Chondrocyte (in vitro differentiated cells): ENCODE measurements around the gene MRTFB. TPM values are rescaled to one million over a fixed set of nuclear protein-coding genes. Genes with fewer than 3 reads are reported as not detected.

ENCODE experiments used
- DNase-seq: peaks from one replicate; pipeline ENCODE4 v3.0.0; 2021; ENCODE audit warnings: mixed read lengths, low spot score
- H3K27ac Mint-ChIP-seq: one replicate; pipeline ENCODE4 v1.8.0; 2021; ENCODE audit warnings: mild to moderate bottlenecking, moderate library complexity, mixed read lengths; ENCODE audit not compliant: unreplicated experiment
- H3K27me3 Mint-ChIP-seq: 2 replicates; pipeline ENCODE4 v1.8.0; 2021; ENCODE audit warnings: low read depth, mixed read lengths
- H3K36me3 Mint-ChIP-seq: 2 replicates; pipeline ENCODE4 v1.8.0; 2021; ENCODE audit warnings: low read depth, mixed read lengths
- H3K4me1 Mint-ChIP-seq: 2 replicates; pipeline ENCODE4 v1.8.0; 2021; ENCODE audit warnings: low read depth, mild to moderate bottlenecking, mixed read lengths
- H3K4me3 Mint-ChIP-seq: one replicate; pipeline ENCODE4 v1.8.0; 2021; ENCODE audit warnings: mild to moderate bottlenecking, moderate library complexity, mixed read lengths; ENCODE audit not compliant: unreplicated experiment
- H3K9me3 Mint-ChIP-seq: 2 replicates; pipeline ENCODE4 v1.8.0; 2021; ENCODE audit warnings: low read depth, mixed read lengths
- total RNA-seq: library from RNA; stranded (reverse); gene quantifications from 3 replicates; pipeline ENCODE4 v1.2.1, GENCODE V29; 2021
- TF ChIP-seq, protein P1 (sequence below): fragments of 200-600 bp; sonication (generic); IDR thresholded peaks from 2 replicates; pipeline ENCODE4 v1.5.0; 2021; ENCODE audit warnings: antibody characterized with exemption, mild to moderate bottlenecking, moderate library complexity

The MRTFB gene
- total RNA-seq, 1 donor from 2014 or later, result 32.2 TPM

DNA sequence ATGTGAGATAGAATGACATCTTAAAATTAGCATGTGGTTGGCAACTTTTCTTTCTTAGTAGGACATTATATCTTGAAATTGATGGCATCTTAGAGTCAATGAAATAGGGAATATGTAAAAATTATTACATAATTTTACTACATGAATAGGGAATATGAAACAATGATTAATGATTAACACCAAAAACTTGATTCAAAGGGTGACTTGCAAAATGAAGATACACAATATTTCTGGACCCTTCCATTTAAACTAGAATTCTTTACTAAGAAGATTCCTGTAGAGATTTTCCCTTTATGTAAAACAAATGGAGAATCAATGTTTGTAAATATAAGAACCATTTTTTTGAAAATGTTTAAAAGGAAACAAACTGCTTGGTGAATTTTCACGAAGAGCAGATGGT, 3.4 kb downstream of the MRTFB start:
- DNase-seq, result no peak
- Mint-ChIP-seq H3K27me3 (no peaks in the 10 kb centered on the region), H3K4me3 (no peak overlapping the region), H3K9me3 (no peaks in the 10 kb centered on the region), H3K36me3 (no peaks in the 10 kb centered on the region), H3K27ac (no peak overlapping the region), H3K4me1 (peaks cover 15% of the 10 kb centered on the region)
- TF ChIP-seq, protein P1, sequence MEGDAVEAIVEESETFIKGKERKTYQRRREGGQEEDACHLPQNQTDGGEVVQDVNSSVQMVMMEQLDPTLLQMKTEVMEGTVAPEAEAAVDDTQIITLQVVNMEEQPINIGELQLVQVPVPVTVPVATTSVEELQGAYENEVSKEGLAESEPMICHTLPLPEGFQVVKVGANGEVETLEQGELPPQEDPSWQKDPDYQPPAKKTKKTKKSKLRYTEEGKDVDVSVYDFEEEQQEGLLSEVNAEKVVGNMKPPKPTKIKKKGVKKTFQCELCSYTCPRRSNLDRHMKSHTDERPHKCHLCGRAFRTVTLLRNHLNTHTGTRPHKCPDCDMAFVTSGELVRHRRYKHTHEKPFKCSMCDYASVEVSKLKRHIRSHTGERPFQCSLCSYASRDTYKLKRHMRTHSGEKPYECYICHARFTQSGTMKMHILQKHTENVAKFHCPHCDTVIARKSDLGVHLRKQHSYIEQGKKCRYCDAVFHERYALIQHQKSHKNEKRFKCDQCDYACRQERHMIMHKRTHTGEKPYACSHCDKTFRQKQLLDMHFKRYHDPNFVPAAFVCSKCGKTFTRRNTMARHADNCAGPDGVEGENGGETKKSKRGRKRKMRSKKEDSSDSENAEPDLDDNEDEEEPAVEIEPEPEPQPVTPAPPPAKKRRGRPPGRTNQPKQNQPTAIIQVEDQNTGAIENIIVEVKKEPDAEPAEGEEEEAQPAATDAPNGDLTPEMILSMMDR, result no peak

DNA sequence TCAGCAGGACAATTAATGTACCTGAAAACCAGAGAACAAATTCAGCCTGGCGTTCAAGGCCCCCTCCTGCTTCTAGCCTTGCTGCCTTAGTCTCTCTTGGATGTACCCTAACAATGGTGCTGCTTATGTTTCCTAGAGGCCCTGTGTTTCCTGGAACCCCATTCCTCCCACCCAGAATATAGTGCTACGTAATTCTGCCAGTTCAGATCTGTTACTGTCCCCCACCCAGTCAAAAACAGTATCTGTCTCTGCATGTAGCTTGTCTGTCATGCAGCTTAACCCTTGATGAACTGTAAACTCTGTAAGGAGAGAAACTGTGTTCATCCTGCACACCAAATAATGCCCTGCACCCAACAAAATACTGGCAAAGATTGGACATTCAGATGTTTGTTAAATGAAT, 6.8 kb downstream of the MRTFB start:
- H3K36me3 Mint-ChIP-seq, result peaks cover 3% of the 10 kb centered on the region
- no peaks in the 10 kb centered on the region for H3K9me3 Mint-ChIP-seq
- H3K4me1 Mint-ChIP-seq, result peaks cover 5% of the 10 kb centered on the region
- TF ChIP-seq, protein P1, result no peak
- no peak overlapping the region for H3K27ac Mint-ChIP-seq
- DNase-seq, result no peak
- H3K27me3 Mint-ChIP-seq, result no peaks in the 10 kb centered on the region
- no peak overlapping the region for H3K4me3 Mint-ChIP-seq

DNA sequence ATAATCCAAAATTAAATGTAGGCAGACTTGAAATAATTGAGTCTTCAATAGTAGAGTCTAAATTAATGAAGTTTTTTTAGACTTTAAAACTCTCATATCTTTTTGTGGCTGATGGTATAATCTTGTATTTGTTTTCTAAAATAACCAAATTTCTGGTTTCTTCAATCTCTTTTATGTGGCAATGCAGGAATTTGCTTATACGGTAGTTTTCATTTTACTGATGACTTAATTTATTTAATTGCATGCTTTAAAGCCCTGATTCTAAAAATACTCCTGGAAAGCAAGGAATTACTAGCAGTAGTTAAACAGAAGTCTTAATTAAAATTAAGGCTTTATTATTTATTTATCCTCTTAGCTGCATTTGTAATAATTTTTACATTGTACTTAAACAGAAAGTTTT, 15.4 kb downstream of the MRTFB start:
- TF ChIP-seq, protein P1, result no peak
- peaks cover 16% of the 10 kb centered on the region for H3K4me1 Mint-ChIP-seq
- H3K36me3 Mint-ChIP-seq, result no peaks in the 10 kb centered on the region
- H3K27me3 Mint-ChIP-seq, result no peaks in the 10 kb centered on the region
- DNase-seq, result no peak
- no peaks in the 10 kb centered on the region for H3K9me3 Mint-ChIP-seq
- no peak overlapping the region for H3K4me3 Mint-ChIP-seq
- H3K27ac Mint-ChIP-seq, result no peak overlapping the region

DNA sequence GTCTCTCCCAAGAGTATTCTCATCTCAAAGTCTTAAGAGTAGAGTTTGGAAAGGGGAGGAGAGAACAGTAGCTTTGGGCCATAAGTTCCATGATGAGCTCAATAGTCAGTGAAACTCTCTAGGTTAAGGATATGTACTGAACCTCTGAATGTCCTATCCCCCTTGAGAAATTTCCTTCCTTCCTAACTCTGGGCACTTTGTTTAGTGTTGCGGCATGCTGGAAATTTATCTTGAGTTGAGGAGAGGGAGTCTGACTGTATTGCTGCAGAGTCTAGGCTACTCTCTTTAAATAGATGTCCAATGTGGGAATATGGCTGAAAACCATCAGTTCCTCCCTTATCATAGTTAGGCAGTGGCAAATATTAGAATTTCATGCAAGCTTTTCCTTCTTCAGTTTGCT, 16.1 kb downstream of the MRTFB start:
- Mint-ChIP-seq H3K27me3 (no peaks in the 10 kb centered on the region), H3K36me3 (no peaks in the 10 kb centered on the region), H3K27ac (no peak overlapping the region), H3K4me1 (peaks cover 18% of the 10 kb centered on the region), H3K4me3 (no peak overlapping the region), H3K9me3 (no peaks in the 10 kb centered on the region)
- no peak for DNase-seq
- TF ChIP-seq, protein P1, result no peak

DNA sequence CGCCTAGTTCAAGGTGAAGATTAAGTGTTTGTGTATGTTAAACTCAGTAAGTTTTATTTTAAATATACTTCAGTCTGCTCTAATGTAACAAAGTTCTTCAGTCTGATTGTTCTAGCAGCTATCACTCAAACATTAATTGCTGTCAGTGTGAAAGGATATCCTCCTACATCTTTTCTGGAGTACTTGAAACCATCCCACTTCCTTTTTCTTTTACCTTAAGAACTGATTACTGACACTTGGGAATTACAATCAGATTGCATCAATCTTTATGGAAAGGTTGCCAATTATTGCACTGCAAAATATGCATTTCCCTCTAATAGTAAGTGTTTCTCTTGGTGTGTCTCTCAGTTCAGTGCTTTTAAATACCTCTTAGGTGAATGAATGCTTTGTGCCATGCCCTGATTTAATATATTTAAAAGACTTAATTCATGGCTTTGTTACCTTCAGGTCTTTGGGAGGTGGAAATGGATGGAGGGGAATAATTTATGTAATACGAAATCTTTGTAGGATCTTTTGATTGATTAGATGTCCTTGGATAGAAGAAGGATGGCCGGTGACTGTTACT, 16.6 kb downstream of the MRTFB start:
- Mint-ChIP-seq H3K27ac (peak overlapping the region; percentile 3), H3K4me1 (peaks cover 23% of the 10 kb centered on the region), H3K27me3 (no peaks in the 10 kb centered on the region), H3K9me3 (no peaks in the 10 kb centered on the region), H3K36me3 (no peaks in the 10 kb centered on the region), H3K4me3 (no peak overlapping the region)
- DNase-seq, result no peak
- TF ChIP-seq, protein P1, result no peak
